T follicular helper cell (primary cell): Measurements from ENCODE around the gene OR52A5.
"Not testable (repeated sequence)": the region's sequence is repeated elsewhere in the genome, so short reads cannot be mapped to it uniquely, and the experiment has no call there.

Source experiments
- DNase-seq: peaks from one replicate; pipeline ENCODE4 v3.0.0-alpha.2; 2020; ENCODE audit warnings: low read depth
- total RNA-seq, 2 experiments: gene quantifications; one replicate each; lab custom pipeline; 2026; lab: John Stamatoyannopoulos, UW

OR52A5 gene
- total RNA-seq, result 0 to 0.06 reads per million in 2 experiments

GRCh38 chr11:5137996-5138395 lies at the start of gene OR52A5:
Gene OR52A5 (minus strand): TSS chr11:5138356. CDS start chr11:5132642, 5,714 bp downstream.
- DNase-seq, result no peak

GRCh38 chr11:5178046-5178837 lies 40.1 kb upstream of the OR52A5 start:
- no peak for DNase-seq

- DNase-seq, result no peak
Observed at GRCh38 chr11:5174934-5175333, 36.8 kb upstream of the OR52A5 start.

GRCh38 chr11:5171856-5172255 lies 33.7 kb upstream of the OR52A5 start:
- no peak for DNase-seq

GRCh38 chr11:5165898-5166297 lies 27.7 kb upstream of the OR52A5 start:
- DNase-seq, result not testable (repeated sequence)

- DNase-seq, result not testable (repeated sequence)
Observed at GRCh38 chr11:5164807-5165206, 26.7 kb upstream of the OR52A5 start.

- DNase-seq, result not testable (repeated sequence)
Observed at GRCh38 chr11:5161045-5161444, 22.9 kb upstream of the OR52A5 start.

- DNase-seq, result not testable (repeated sequence)
Observed at GRCh38 chr11:5160217-5160616, 22.1 kb upstream of the OR52A5 start.

GRCh38 chr11:5159806-5160205 lies 21.6 kb upstream of the OR52A5 start:
- no peak for DNase-seq

- no peak for DNase-seq
Observed at GRCh38 chr11:5154657-5155056, 16.5 kb upstream of the OR52A5 start, which contains the start of gene OR52A1. Gene OR52A1 (minus strand): TSS chr11:5154757. CDS start chr11:5152369, 2,388 bp downstream.

GRCh38 chr11:5153574-5154431 lies 15.6 kb upstream of the OR52A5 start:
- DNase-seq, result no peak

GRCh38 chr11:5151713-5152153 lies 13.6 kb upstream of the OR52A5 start:
- no peak for DNase-seq

- not testable (repeated sequence) for DNase-seq
Observed at GRCh38 chr11:5144206-5144605, 6.0 kb upstream of the OR52A5 start.

GRCh38 chr11:5137014-5137413 lies 1.1 kb downstream of the OR52A5 start:
- DNase-seq, result no peak

GRCh38 chr11:5136261-5136660 lies 1.9 kb downstream of the OR52A5 start:
- DNase-seq, result no peak

GRCh38 chr11:5131584-5132335 lies 6.4 kb downstream of the OR52A5 start:
- no peak for DNase-seq

- DNase-seq, result no peak
Observed at GRCh38 chr11:5129457-5129877, 8.7 kb downstream of the OR52A5 start.

- no peak for DNase-seq
Observed at GRCh38 chr11:5124891-5125620, 13.1 kb downstream of the OR52A5 start.

- DNase-seq, result peak; percentile 19
Observed at GRCh38 chr11:5123802-5124521, 14.2 kb downstream of the OR52A5 start.

GRCh38 chr11:5118893-5119292 lies 19.3 kb downstream of the OR52A5 start:
- DNase-seq, result no peak
